ENCODE measurements around the gene HPSE2.
"Not testable (repeated sequence)": the region's sequence is repeated elsewhere in the genome, so short reads cannot be mapped to it uniquely, and the experiment has no call there.

Gene HPSE2

GRCh38 chr10:98924526-98924925 lies 311.1 kb downstream of the HPSE2 start:
- no peak for DNase-seq
- intact Hi-C loops (cut with DNase I) = no loop called here

- intact Hi-C loops (cut with DNase I) = no loop called here
- DNase-seq = no peak
Measured at GRCh38 chr10:98921316-98921715, 314.3 kb downstream of the HPSE2 start.

GRCh38 chr10:98920807-98921206 lies 314.8 kb downstream of the HPSE2 start:
- intact Hi-C loops (cut with DNase I) = no loop called here
- DNase-seq = no peak

- intact Hi-C loops (cut with DNase I) = no loop called here
- DNase-seq = no peak
Measured at GRCh38 chr10:98920360-98920759, 315.3 kb downstream of the HPSE2 start.

GRCh38 chr10:98919899-98920298 lies 315.8 kb downstream of the HPSE2 start:
- DNase-seq = no peak
- intact Hi-C loops (cut with DNase I) = no loop called here

- intact Hi-C loops (cut with DNase I) = no loop called here
- DNase-seq = no peak
Measured at GRCh38 chr10:98917828-98918227, 317.8 kb downstream of the HPSE2 start.

- DNase-seq = no peak
- intact Hi-C loops (cut with DNase I) = no loop called here
Measured at GRCh38 chr10:98916526-98917125, 319.0 kb downstream of the HPSE2 start.

GRCh38 chr10:98915911-98916310 lies 319.7 kb downstream of the HPSE2 start:
- intact Hi-C loops (cut with DNase I) = no loop called here
- no peak for DNase-seq

- intact Hi-C loops (cut with DNase I) = no loop called here
- DNase-seq = no peak
Measured at GRCh38 chr10:98910546-98910945, 325.1 kb downstream of the HPSE2 start.

GRCh38 chr10:98910048-98910447 lies 325.6 kb downstream of the HPSE2 start:
- intact Hi-C loops (cut with DNase I) = no loop called here

GRCh38 chr10:98908868-98909267 lies 326.8 kb downstream of the HPSE2 start:
- no peak for DNase-seq
- intact Hi-C loops (cut with DNase I) = no loop called here

More at GRCh38 chr10:98910048-98910447, 325.6 kb downstream of the HPSE2 start:
- no peak for DNase-seq

GRCh38 chr10:98908247-98908646 lies 327.4 kb downstream of the HPSE2 start:
- intact Hi-C loops (cut with DNase I) = not testable (repeated sequence)
- peak in 1 of 10 donors; percentile 57 for DNase-seq

- intact Hi-C loops (cut with DNase I) = no loop called here
- no peak for DNase-seq
Measured at GRCh38 chr10:98901441-98902110, 334.1 kb downstream of the HPSE2 start.

GRCh38 chr10:98899018-98899417 lies 336.6 kb downstream of the HPSE2 start:
- intact Hi-C loops (cut with DNase I) = no loop called here
- DNase-seq = no peak

- intact Hi-C loops (cut with DNase I) = no loop called here
- no peak for DNase-seq
Measured at GRCh38 chr10:98892523-98892922, 343.1 kb downstream of the HPSE2 start.

GRCh38 chr10:98886686-98887085 lies 349.0 kb downstream of the HPSE2 start:
- intact Hi-C loops (cut with DNase I) = no loop called here
- no peak for DNase-seq

GRCh38 chr10:98885378-98885777 lies 350.3 kb downstream of the HPSE2 start:
- intact Hi-C loops (cut with DNase I) = no loop called here
- no peak for DNase-seq

GRCh38 chr10:98881789-98882188 lies 353.9 kb downstream of the HPSE2 start:
- intact Hi-C loops (cut with DNase I) = no loop called here

GRCh38 chr10:98880971-98881370 lies 354.7 kb downstream of the HPSE2 start:
- DNase-seq = peak in 1 of 10 donors; percentile 21
- intact Hi-C loops (cut with DNase I) = no loop called here

More at GRCh38 chr10:98881789-98882188, 353.9 kb downstream of the HPSE2 start:
- no peak for DNase-seq

GRCh38 chr10:98878921-98879320 lies 356.7 kb downstream of the HPSE2 start:
- no peak for DNase-seq
- intact Hi-C loops (cut with DNase I) = no loop called here

- intact Hi-C loops (cut with DNase I) = no loop called here
- no peak for DNase-seq
Measured at GRCh38 chr10:98878418-98878817, 357.2 kb downstream of the HPSE2 start.

- intact Hi-C loops (cut with DNase I) = no loop called here
- no peak for DNase-seq
Measured at GRCh38 chr10:98861962-98862361, 373.7 kb downstream of the HPSE2 start.
